Transverse colon (tissue), 4 donors: ENCODE measurements around the gene LIMK2. TPM values are rescaled to one million over a fixed set of nuclear protein-coding genes. Genes with fewer than 3 reads are reported as not detected.

Experiments
- DNase-seq: peaks from one replicate; pipeline ENCODE4 v3.0.0-alpha.2; 2019
- H3K27ac ChIP-seq, 4 donors: fragments of 200-600 bp; sonication (generic); 2 replicates each; pipeline ENCODE4 v1.5.1; 2016 to 2018; ENCODE audit warnings: inconsistent platforms in 4 of 4
- H3K27me3 ChIP-seq: fragments of 200-600 bp; sonication (generic); 2 replicates; pipeline ENCODE4 v1.5.1; 2017; ENCODE audit warnings: inconsistent platforms
- H3K36me3 ChIP-seq, 4 donors: fragments of 200-600 bp; sonication (generic); 2 replicates each; pipeline ENCODE4 v1.5.1; 2017 to 2019; ENCODE audit warnings: inconsistent platforms in 4 of 4
- H3K4me1 ChIP-seq, 4 donors: fragments of 200-600 bp; sonication (generic); 2 replicates each; pipeline ENCODE4 v1.5.1; 2017 to 2020; ENCODE audit warnings: inconsistent platforms in 4 of 4
- H3K4me3 ChIP-seq, 4 donors: fragments of 200-600 bp; sonication (generic); 1 replicate in 1 of 4; 2 replicates in 3 of 4; pipeline versions ENCODE4 v1.5.1 to v1.6.1; 2017 to 2019; ENCODE audit warnings: inconsistent platforms in 4 of 4
- H3K9me3 ChIP-seq, 2 donors: fragments of 200-600 bp; sonication (generic); 2 replicates each; pipeline ENCODE4 v1.5.1; 2017 to 2019; ENCODE audit warnings: inconsistent platforms in 2 of 2
- EP300 ChIP-seq: sonication (generic); formaldehyde crosslinking; IDR thresholded peaks from one replicate; pipeline ENCODE4 v1.6.1; 2017; ENCODE audit warnings: antibody characterized with exemption, low read depth
- POLR2A ChIP-seq: fragments of 450-650 bp; IDR thresholded peaks from one replicate; pipeline ENCODE4 v1.6.1; 2016; ENCODE audit warnings: antibody characterized with exemption, mild to moderate bottlenecking, moderate library complexity
- POLR2AphosphoS5 ChIP-seq, 3 donors: sonication (generic); formaldehyde crosslinking; IDR thresholded peaks; one replicate each; pipeline ENCODE4 v1.6.1; 2016; ENCODE audit warnings: antibody characterized with exemption in 3 of 3
- WGBS, 2 donors: methylation state at CpG; one replicate each; pipeline ENCODE4 v1.1.5; 2018; ENCODE audit warnings: low coverage in 1 of 2; 5-methylcytosine and 5-hydroxymethylcytosine counted together
- in situ Hi-C, 4 donors: fragments of 200-750 bp; cut with MboI; loops; one replicate each; pipeline versions ENCODE4 v1.15.0 to v1.15.1; 2017; ENCODE audit warnings: low sequenced_read_pairs in 3 of 4, low pct_ligation_motif_present in 1 of 4, low pct_unique_long_range_greater_than_20kb in 1 of 4
- intact Hi-C: fragments of 100-400 bp; cut with DNase I; formaldehyde crosslinking; loops from one replicate; pipeline ENCODE4 v1.15.1; 2023; ENCODE audit warnings: low total_unique reads
- total RNA-seq, 4 donors: library from RNA; depleted of rRNA; stranded (reverse); fragments of >200 nt; gene quantifications; one replicate each; pipeline ENCODE4 v1.1.0, GENCODE V29; 2016
- TF ChIP-seq, protein P1 (sequence below), 5 experiments: fragments of 200-600 bp in 3 of 5; fragments of 450-650 bp in 2 of 5; sonication (generic) in 3 of 5; IDR thresholded peaks; 1 replicate in 2 of 5; 2 replicates in 3 of 5; pipeline ENCODE4 v1.5.1; 2016 to 2017; ENCODE audit warnings: antibody characterized with exemption in 5 of 5, inconsistent platforms in 3 of 5, mild to moderate bottlenecking in 2 of 5, moderate library complexity in 1 of 5

Gene LIMK2
- total RNA-seq, 4 donors from 2014 or later, result 124 to 283 (median 210) TPM

DNA sequence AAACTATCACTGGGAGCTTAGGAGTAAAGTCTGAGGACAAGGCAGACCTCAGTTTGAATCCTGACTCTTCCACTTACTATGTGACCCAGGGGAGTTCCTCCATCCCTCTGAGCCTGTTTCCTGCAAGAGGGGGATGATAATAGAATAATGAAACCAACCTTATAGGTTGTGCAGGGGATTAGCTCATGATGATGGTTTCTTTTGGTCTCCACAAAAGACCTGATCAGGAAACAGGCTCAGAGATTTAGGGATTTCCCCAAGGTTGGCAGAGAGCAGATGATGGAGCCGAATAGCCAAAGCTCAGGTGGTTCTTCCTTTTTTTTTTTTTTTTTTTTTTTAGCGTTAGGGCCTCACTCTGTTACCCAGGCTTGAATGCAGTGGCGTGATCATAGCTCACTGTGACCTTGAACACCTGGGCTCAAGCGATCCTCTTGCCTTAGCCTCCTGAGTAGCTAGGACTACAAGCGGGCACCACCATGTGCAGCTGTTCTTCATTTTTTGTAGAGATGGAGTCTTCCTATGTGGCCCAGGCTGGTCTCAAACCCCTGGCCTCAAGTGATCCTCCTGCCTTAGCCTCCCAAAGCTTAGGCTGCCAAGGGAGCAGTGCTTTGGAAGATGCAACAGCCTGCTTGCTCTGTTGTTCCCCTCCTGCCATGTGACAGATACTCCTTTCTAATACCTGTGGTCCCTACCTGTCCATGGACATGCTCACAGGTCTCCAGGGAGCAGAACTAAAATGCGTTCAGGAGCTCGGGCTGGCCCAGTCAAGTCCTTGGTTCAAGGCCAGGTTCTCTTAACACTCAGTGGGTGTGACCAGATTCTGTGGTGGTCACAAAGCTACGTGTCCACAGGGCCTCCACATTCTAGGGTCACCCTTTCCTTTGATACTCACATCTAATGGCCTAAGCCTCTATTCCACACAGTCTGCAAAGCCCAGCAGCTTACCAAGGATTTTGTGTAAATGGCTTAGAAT lies 111.8 kb downstream of the LIMK2 start:
- no peak overlapping the region for H3K27ac ChIP-seq
- no peaks in the 10 kb centered on the region for H3K27me3 ChIP-seq
- no peak for TF ChIP-seq POLR2A
- no peak for TF ChIP-seq POLR2AphosphoS5 (IDR thresholded peaks at IDR 0.05)
- TF ChIP-seq, protein P1, sequence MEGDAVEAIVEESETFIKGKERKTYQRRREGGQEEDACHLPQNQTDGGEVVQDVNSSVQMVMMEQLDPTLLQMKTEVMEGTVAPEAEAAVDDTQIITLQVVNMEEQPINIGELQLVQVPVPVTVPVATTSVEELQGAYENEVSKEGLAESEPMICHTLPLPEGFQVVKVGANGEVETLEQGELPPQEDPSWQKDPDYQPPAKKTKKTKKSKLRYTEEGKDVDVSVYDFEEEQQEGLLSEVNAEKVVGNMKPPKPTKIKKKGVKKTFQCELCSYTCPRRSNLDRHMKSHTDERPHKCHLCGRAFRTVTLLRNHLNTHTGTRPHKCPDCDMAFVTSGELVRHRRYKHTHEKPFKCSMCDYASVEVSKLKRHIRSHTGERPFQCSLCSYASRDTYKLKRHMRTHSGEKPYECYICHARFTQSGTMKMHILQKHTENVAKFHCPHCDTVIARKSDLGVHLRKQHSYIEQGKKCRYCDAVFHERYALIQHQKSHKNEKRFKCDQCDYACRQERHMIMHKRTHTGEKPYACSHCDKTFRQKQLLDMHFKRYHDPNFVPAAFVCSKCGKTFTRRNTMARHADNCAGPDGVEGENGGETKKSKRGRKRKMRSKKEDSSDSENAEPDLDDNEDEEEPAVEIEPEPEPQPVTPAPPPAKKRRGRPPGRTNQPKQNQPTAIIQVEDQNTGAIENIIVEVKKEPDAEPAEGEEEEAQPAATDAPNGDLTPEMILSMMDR (IDR thresholded peaks at IDR 0.05), result no peak
- TF ChIP-seq EP300, result no peak
- H3K4me1 ChIP-seq, result no peaks in the 10 kb centered on the region
- intact Hi-C loops, result loop anchor here (10.0 kb wide), 1 partner anchor 791 kb away; no protein-coding TSS in a partner anchor
- in situ Hi-C loops, result no loop called here
- no peaks in the 10 kb centered on the region for H3K9me3 ChIP-seq
- H3K4me3 ChIP-seq, result no peak overlapping the region
- H3K36me3 ChIP-seq, result peaks cover 0 to 17% (median 6%) of the 10 kb centered on the region in 4 donors
- no peak for DNase-seq
- WGBS, 2 donors, result 87 to 100% methylated on average over 2 to 8 of the region's 8 CpGs

DNA sequence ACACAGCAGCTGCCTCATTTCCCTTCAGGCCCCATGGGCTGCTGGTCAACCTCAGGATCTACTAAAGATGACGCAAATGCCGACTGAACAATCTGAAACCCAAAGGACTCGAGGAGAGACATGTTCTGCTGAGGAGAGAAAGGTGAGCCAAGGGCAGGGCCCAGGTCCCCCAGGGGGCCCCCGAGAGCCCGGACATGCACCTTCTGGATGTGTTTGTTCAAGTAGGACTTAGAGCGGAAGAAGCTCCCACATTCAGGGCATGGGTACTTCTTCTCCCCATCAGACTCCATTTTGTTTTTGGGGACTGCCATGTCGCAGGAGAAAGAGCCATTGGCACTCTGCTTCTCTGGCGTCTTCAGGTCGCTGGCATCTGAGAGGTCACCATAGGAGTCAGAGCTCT lies 114.8 kb downstream of the LIMK2 start:
- WGBS, 2 donors, result 96% methylated on average over 9 of the region's 9 CpGs; no CpG with 5 or more reads in 1 of the 2 donors
- intact Hi-C loops (loop anchor here (10.0 kb wide), 1 partner anchor 788 kb away; no protein-coding TSS in a partner anchor), in situ Hi-C loops (loop anchor here in 1 of 4 donors (25.0 kb wide), 1 partner anchor 110 kb away; no protein-coding TSS in a partner anchor)
- no peak for TF ChIP-seq POLR2AphosphoS5 (IDR thresholded peaks at IDR 0.05)
- DNase-seq, result no peak
- H3K4me1 ChIP-seq, result no peaks in the 10 kb centered on the region
- H3K27ac ChIP-seq, result no peak overlapping the region
- no peaks in the 10 kb centered on the region for H3K9me3 ChIP-seq
- no peak overlapping the region for H3K4me3 ChIP-seq
- no peaks in the 10 kb centered on the region for H3K27me3 ChIP-seq
- H3K36me3 ChIP-seq, result peaks cover 0 to 18% (median 9%) of the 10 kb centered on the region in 4 donors

DNA sequence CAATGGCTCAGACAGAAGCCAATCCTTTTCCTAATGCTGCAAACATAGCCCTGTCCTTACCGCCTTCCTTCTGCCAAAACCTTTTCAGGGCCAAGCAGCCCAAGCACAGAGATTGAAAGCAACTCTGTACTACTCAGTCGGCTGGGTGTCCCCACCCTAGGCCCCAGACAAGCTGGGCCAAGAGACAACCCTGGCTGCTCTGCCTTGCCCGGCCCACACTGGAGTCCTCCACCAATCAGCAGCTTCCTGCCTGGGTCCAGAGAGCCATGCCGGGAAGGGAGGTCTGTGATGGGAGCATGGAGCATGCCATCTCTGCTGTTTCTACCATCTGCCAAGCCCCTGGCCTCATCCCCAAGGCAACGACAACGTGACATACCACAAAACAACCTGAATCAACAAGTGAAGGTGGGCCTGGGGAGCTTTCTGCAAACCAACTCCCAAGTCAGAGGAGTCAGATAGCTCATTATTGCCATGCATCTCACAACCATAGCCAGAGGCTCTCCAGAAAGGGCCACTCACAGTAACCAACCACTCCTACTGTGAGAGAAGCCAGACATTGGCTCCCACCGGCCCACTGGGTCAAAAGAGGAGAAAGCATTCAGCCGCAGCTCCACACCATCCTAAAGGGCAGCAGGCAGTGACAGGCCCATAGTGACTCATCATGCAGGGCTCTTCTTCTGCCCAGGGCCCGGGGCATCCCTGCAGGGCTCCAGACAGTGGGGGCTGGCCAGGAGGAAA lies 115.9 kb downstream of the LIMK2 start:
- intact Hi-C loops (loop anchor here (10.0 kb wide), 1 partner anchor 787 kb away; no protein-coding TSS in a partner anchor), in situ Hi-C loops (loop anchor here in 1 of 4 donors (25.0 kb wide), 1 partner anchor 109 kb away; no protein-coding TSS in a partner anchor)
- DNase-seq, result no peak
- Histone ChIP-seq H3K27ac (no peak overlapping the region), H3K9me3 (no peaks in the 10 kb centered on the region), H3K36me3 (peaks cover 0 to 28% (median 9%) of the 10 kb centered on the region in 4 donors), H3K4me1 (no peaks in the 10 kb centered on the region), H3K27me3 (no peaks in the 10 kb centered on the region), H3K4me3 (no peak overlapping the region)
- WGBS, 2 donors, result 95% methylated on average over 8 of the region's 9 CpGs; no CpG with 5 or more reads in 1 of the 2 donors
- no peak for TF ChIP-seq POLR2A

DNA sequence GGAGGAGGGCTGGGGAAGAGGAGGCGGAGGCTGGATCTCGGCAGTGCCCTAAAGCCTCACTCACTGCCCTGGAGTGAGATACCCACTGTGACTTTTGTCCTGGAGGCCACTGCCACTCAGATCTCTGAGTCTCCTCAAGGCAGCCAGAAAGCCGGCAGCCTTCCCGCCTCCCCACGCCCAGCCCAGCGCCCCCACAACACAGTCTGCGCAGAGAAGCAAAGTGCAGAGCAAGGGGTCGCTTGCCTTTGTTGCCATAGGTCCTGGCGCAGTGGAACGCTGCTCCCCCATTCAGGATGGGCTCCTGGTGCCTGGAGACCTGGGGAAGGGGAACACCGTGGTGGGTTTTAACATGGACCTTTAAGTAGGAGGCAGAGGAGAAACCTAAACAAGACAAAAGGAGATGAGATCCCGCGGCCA lies 116.5 kb downstream of the LIMK2 start:
- in situ Hi-C loops (loop anchor here in 1 of 4 donors (25.0 kb wide), 1 partner anchor 109 kb away; no protein-coding TSS in a partner anchor), intact Hi-C loops (loop anchor here (10.0 kb wide), 1 partner anchor 786 kb away; no protein-coding TSS in a partner anchor)
- H3K36me3 ChIP-seq, result peaks cover 0 to 31% (median 9%) of the 10 kb centered on the region in 4 donors
- H3K4me1 ChIP-seq, result no peaks in the 10 kb centered on the region
- no peaks in the 10 kb centered on the region for H3K9me3 ChIP-seq
- DNase-seq, result no peak
- H3K4me3 ChIP-seq, result no peak overlapping the region
- WGBS, 2 donors, result 91% methylated on average over 13 of the region's 13 CpGs; no CpG with 5 or more reads in 1 of the 2 donors
- no peak overlapping the region for H3K27ac ChIP-seq
- no peaks in the 10 kb centered on the region for H3K27me3 ChIP-seq
- TF ChIP-seq, protein P1 (IDR thresholded peaks at IDR 0.05), result no peak
- TF ChIP-seq POLR2A (no peak), EP300 (no peak), POLR2AphosphoS5 (IDR thresholded peaks at IDR 0.05) (no peak)
